K562 (cell line): ENCODE measurements around the gene FSCN2. TPM values are rescaled to one million over a fixed set of nuclear protein-coding genes. Genes with fewer than 3 reads are reported as not detected.

ENCODE experiments used
- ATAC-seq: fragments of 200-7000 bp; cut with Tn5 transposase; 3 replicates; pipeline ENCODE4 v1.9.1; 2020; ENCODE audit warnings: moderate library complexity
- BruUV-seq: library from RNA; stranded (reverse); fragments of 400-500 nt; replicated peaks from 2 replicates; lab custom pipeline; 2021; lab: Mats Ljungman, UMichigan
- CTCF ChIA-PET: fragments of 300-600 bp; formaldehyde crosslinking; extraction: SDS; loops from one replicate; lab custom pipeline; 2021; ENCODE audit warnings: low intra/inter-chr PET ratio; lab: Yijun Ruan, JAX
- POLR2A ChIA-PET: fragments of 300-600, 350-650 bp; sonication (Branson Sonifier 250); formaldehyde crosslinking; extraction: SDS; loops from one replicate; lab custom pipeline; 2021; ENCODE audit warnings: antibody characterized with exemption, inconsistent platforms; lab: Yijun Ruan, JAX
- DNase-seq, 4 experiments: peaks; one replicate each; pipeline versions ENCODE4 v3.0.0 to v3.0.0-alpha.2; 2011 to 2018; ENCODE audit warnings: low spot score in 3 of 4, mixed read lengths in 3 of 4; ENCODE audit errors: extremely low read depth in 1 of 4
- FAIRE-seq: peaks from 2 replicates; lab custom pipeline; 2011; peaks lifted over from hg19 to GRCh38; lab: Jason Lieb, UNC
- H2AFZ ChIP-seq: 2 replicates; pipeline ENCODE4 v1.6.0; 2011; ENCODE audit warnings: low read depth, low read length, control low read depth, inconsistent platforms
- H3K27ac ChIP-seq: fragments of 200-600 bp; 3 replicates; pipeline ENCODE4 v1.8.0; 2011; ENCODE audit warnings: low read depth, mild to moderate bottlenecking, control low read depth, inconsistent platforms, low read length, moderate library complexity, mixed read lengths; ENCODE audit errors: extremely low read depth
- H3K27me3 ChIP-seq, 2 experiments: fragments of 300-600 bp in 1 of 2; 2 replicates in 1 of 2; 3 replicates in 1 of 2; pipeline versions ENCODE4 v1.6.0 to v1.8.0; 2011; ENCODE audit warnings: inconsistent platforms in 2 of 2, low read length in 2 of 2, mild to moderate bottlenecking in 1 of 2, mixed read lengths in 1 of 2, moderate library complexity in 1 of 2; ENCODE audit not compliant: control insufficient read depth in 2 of 2, insufficient read depth in 2 of 2
- H3K36me3 ChIP-seq: fragments of 300-600 bp; 3 replicates; pipeline ENCODE4 v1.8.0; 2011; ENCODE audit warnings: mild to moderate bottlenecking, low read length, inconsistent platforms; ENCODE audit not compliant: control insufficient read depth, insufficient read depth
- H3K4me1 ChIP-seq, 2 experiments: fragments of 200-600 bp in 1 of 2; replicated peaks in 1 of 2; 2 replicates in 1 of 2; 3 replicates in 1 of 2; pipeline versions ENCODE4 v1.5.1 to v1.8.0; 2011; ENCODE audit warnings: inconsistent platforms in 2 of 2, low read length in 2 of 2, mild to moderate bottlenecking in 1 of 2, mixed read lengths in 1 of 2, moderate library complexity in 1 of 2; ENCODE audit not compliant: control insufficient read depth in 2 of 2, insufficient read depth in 2 of 2
- H3K4me2 ChIP-seq: 2 replicates; pipeline ENCODE4 v1.6.1; 2011; ENCODE audit warnings: low read length, control low read depth, inconsistent platforms, mixed read lengths; ENCODE audit not compliant: insufficient read depth
- H3K4me3 ChIP-seq: fragments of 200-600 bp; sonication (generic), shearing (Covaris generic); 2 replicates; pipeline ENCODE4 v1.5.1; 2016; ENCODE audit warnings: control low read depth, inconsistent platforms
- H3K79me2 ChIP-seq: fragments of 200-600 bp; 3 replicates; pipeline ENCODE4 v1.8.0; 2011; ENCODE audit warnings: low read length, inconsistent platforms; ENCODE audit not compliant: control insufficient read depth, insufficient read depth
- H3K9ac ChIP-seq, 2 experiments: 2 replicates each; pipeline versions ENCODE4 v1.6.0 to v1.6.1; 2011; ENCODE audit warnings: low read depth in 2 of 2, low read length in 2 of 2, control low read depth in 1 of 2, inconsistent platforms in 1 of 2, mild to moderate bottlenecking in 1 of 2, mixed read lengths in 1 of 2; ENCODE audit not compliant: insufficient read depth in 1 of 2
- H3K9me1 ChIP-seq: one replicate; pipeline ENCODE4 v1.6.0; 2011; ENCODE audit warnings: inconsistent platforms, mild to moderate bottlenecking, low read length, moderate library complexity; ENCODE audit not compliant: control insufficient read depth, insufficient read depth
- H3K9me3 ChIP-seq: replicated peaks from 2 replicates; pipeline ENCODE4 v1.5.1; 2011; ENCODE audit warnings: low read depth, low read length, inconsistent platforms; ENCODE audit not compliant: control insufficient read depth, insufficient read depth
- H4K20me1 ChIP-seq: replicated peaks from 2 replicates; pipeline ENCODE4 v1.6.1; 2011; ENCODE audit warnings: low read length, inconsistent platforms, mixed read lengths; ENCODE audit not compliant: control insufficient read depth, insufficient read depth
- CBX5 ChIP-seq: IDR thresholded peaks from 2 replicates; pipeline ENCODE4 v1.6.1; 2014; ENCODE audit warnings: low read depth, borderline replicate concordance
- PML ChIP-seq: IDR thresholded peaks from 2 replicates; pipeline ENCODE4 v1.6.1; 2012; ENCODE audit warnings: low read length, inconsistent platforms
- POLR2AphosphoS2 ChIP-seq: IDR thresholded peaks from 2 replicates; pipeline ENCODE4 v1.6.1; 2012; ENCODE audit warnings: low read length, improper control_type of control experiment
- POLR2G ChIP-seq: fragments of 200-400 bp; formaldehyde crosslinking; IDR thresholded peaks from 2 replicates; pipeline ENCODE4 v1.6.1; 2017; ENCODE audit warnings: low read depth, mild to moderate bottlenecking, antibody characterized with exemption, low read length, moderate library complexity
- ZBTB9 ChIP-seq: fragments of 450-650 bp; formaldehyde crosslinking; IDR thresholded peaks from 2 replicates; pipeline ENCODE4 v1.4.0; 2020; ENCODE audit warnings: mild to moderate bottlenecking, moderate library complexity
- ZNF121 ChIP-seq: sonication (generic); formaldehyde crosslinking; conservative IDR thresholded peaks from 2 replicates; pipeline ENCODE4 v1.8.0; 2022; ENCODE audit warnings: missing genetic modification reagents
- ZNF740 ChIP-seq, 3 experiments: fragments of 200-800 bp in 1 of 3; sonication (Bioruptor generic) in 1 of 3; sonication (generic) in 1 of 3; formaldehyde crosslinking in 1 of 3; IDR thresholded peaks; 2 replicates each; pipeline versions ENCODE4 v1.6.1 to v1.8.0; 2016 to 2022; ENCODE audit warnings: mild to moderate bottlenecking in 2 of 3, missing compliant biosample characterization in 2 of 3, missing genetic modification characterization in 2 of 3, missing genetic modification reagents in 1 of 3
- WGBS: fragments of 100-300 bp; shearing (Covaris generic); methylation state at CpG from one replicate; pipeline ENCODE4 v1.1.6; 2016; ENCODE audit warnings: low coverage, mixed read lengths; ENCODE audit not compliant: insufficient coverage; ENCODE audit errors: missing lambda C conversion rate; 5-methylcytosine and 5-hydroxymethylcytosine counted together
- in situ Hi-C: fragments of 300-500 bp; cut with MboI; formaldehyde crosslinking; loops from 4 replicates; pipeline ENCODE4 v1.15.0; 2018; ENCODE audit warnings: inconsistent platforms, mixed read lengths
- intact Hi-C: fragments of 100-400 bp; cut with micrococcal nuclease; formaldehyde crosslinking; loops from 2 replicates; pipeline ENCODE4 v1.14.2; 2022
- polyA plus RNA-seq, 8 experiments: library from polyadenylated mRNA; depleted of rRNA in 4 of 8; stranded (reverse) in 5 of 8; unstranded in 3 of 8; fragments of >200 nt; fragmentation: Nextera tagmentation in 2 of 8; fragmentation: Illumina TruSeq in 1 of 8; extraction: Ambion mirVana in 2 of 8; extraction: Trizol in 1 of 8; gene quantifications; 2 replicates each; pipeline versions ENCODE4 v1.2.1 to v1.2.3, GENCODE V29; 2011 to 2014; ENCODE audit warnings: inconsistent platforms in 1 of 8, missing spikeins in 1 of 8
- total RNA-seq, 7 experiments: library from RNA; depleted of rRNA in 6 of 7; stranded (reverse); fragments of >200 nt in 6 of 7; fragmentation: Illumina TruSeq in 2 of 7; extraction: Trizol in 2 of 7; gene quantifications; 2 replicates each; pipeline versions ENCODE4 v1.2.1 to v1.2.3, GENCODE V29; 2011 to 2021; ENCODE audit warnings: low replicate concordance in 1 of 7

Gene FSCN2
- total and polyA plus RNA-seq, 9 of the 15 experiments (the other 6 are each of a cell fraction or from before 2014, with no cell fraction given): 0.08 TPM; not detected in 8

- H3K27me3 ChIP-seq: no peaks in the 10 kb centered on the region
- H2AFZ ChIP-seq: no peak overlapping the region
- no peaks in the 10 kb centered on the region for H3K9me1 ChIP-seq
- no peak overlapping the region for H3K4me2 ChIP-seq
- TF ChIP-seq POLR2G (peak; percentile 41; the same call in 1 of the 2 replicates), ZNF121 (CRISPR knock-in tag) (no peak), PML (0 out of 2 replicates have a peak, but pooled peaks have one; percentile 16), ZNF740 (CRISPR knock-in tag; IDR thresholded peaks at IDR 0.05) (0 out of 2 replicates have a peak, but pooled peaks have one; percentile 17), ZNF740 (tag; IDR thresholded peaks at IDR 0.05) (no peak), POLR2AphosphoS2 (0 out of 2 replicates have a peak, but pooled peaks have one; percentile 16), ZBTB9 (CRISPR knock-in tag) (no peak), CBX5 (no peak)
- DNase-seq (no peak), FAIRE-seq (no peak), ATAC-seq (no peak)
- peak overlapping the region in 1 of 2 experiments; percentile 54; a peak in 2 of 4 replicates for H3K9ac ChIP-seq
- BruUV-seq: TSS peak; percentile 44
- H3K9me3 ChIP-seq: no peaks in the 10 kb centered on the region
- ChIA-PET POLR2A (interaction anchor here (0.5 to 2.7 kb wide), 6 partner anchors 12 to 85 kb away, joined by 3 to 16 read pairs (median 5); partner anchors contain the start of gene ACTG1), CTCF (no interaction called here)
- peaks cover 57% of the 10 kb centered on the region; the same call in 2 of the 3 replicates for H3K36me3 ChIP-seq
- in situ Hi-C loops (no loop called here), intact Hi-C loops (no loop called here)
- peaks cover 12% of the 10 kb centered on the region; the same call in 1 of the 2 replicates for H4K20me1 ChIP-seq
- no peak overlapping the region for H3K4me3 ChIP-seq
- H3K4me1 ChIP-seq: peaks cover 21 to 55% of the 10 kb centered on the region in 2 experiments
- peak overlapping the region; percentile 29; the same call in 2 of the 3 replicates for H3K27ac ChIP-seq
- 92% methylated on average over 6 of the region's 6 CpGs for WGBS
- H3K79me2 ChIP-seq: peaks cover 8% of the 10 kb centered on the region
Observed at GRCh38 chr17:81556863-81557262, 28.7 kb downstream of the FSCN2 start.
